ENCODE results near the gene BMP7.

BMP7 gene

GRCh38 chr20:57310821-57311514 is 44.5 kb upstream of the BMP7 start:
- no peak overlapping the region for H3K4me3 ChIP-seq (ENCODE audit: low read length)
- no peak for DNase-seq (ENCODE audit: low read depth)
- no peak for TF ChIP-seq CTCF (conservative IDR thresholded peaks at IDR 0.05; ENCODE audit: low read depth, low read length)

- TF ChIP-seq CTCF (conservative IDR thresholded peaks at IDR 0.05; ENCODE audit: low read depth, low read length), result no peak
- H3K4me3 ChIP-seq (ENCODE audit: low read length), result no peak overlapping the region
- DNase-seq (ENCODE audit: low read depth), result no peak
These were observed 43.2 kb upstream of the BMP7 start for GRCh38 chr20:57309544-57310115.

GRCh38 chr20:57308451-57309271 is 42.2 kb upstream of the BMP7 start:
- no peak overlapping the region for H3K4me3 ChIP-seq (ENCODE audit: low read length)

GRCh38 chr20:57306747-57307146 is 40.3 kb upstream of the BMP7 start:
- no peak overlapping the region for H3K4me3 ChIP-seq (ENCODE audit: low read length)
- no peak for TF ChIP-seq CTCF (conservative IDR thresholded peaks at IDR 0.05; ENCODE audit: low read depth, low read length)
- no peak for DNase-seq (ENCODE audit: low read depth)

More at GRCh38 chr20:57308451-57309271, 42.2 kb upstream of the BMP7 start:
- DNase-seq (ENCODE audit: low read depth), result no peak
- no peak for TF ChIP-seq CTCF (conservative IDR thresholded peaks at IDR 0.05; ENCODE audit: low read depth, low read length)

GRCh38 chr20:57301026-57301425 is 34.6 kb upstream of the BMP7 start:
- no peak overlapping the region for H3K4me3 ChIP-seq (ENCODE audit: low read length)
- DNase-seq (ENCODE audit: low read depth), result no peak
- TF ChIP-seq CTCF (conservative IDR thresholded peaks at IDR 0.05; ENCODE audit: low read depth, low read length), result no peak

- H3K4me3 ChIP-seq (ENCODE audit: low read length), result no peak overlapping the region
- DNase-seq (ENCODE audit: low read depth), result no peak
- no peak for TF ChIP-seq CTCF (conservative IDR thresholded peaks at IDR 0.05; ENCODE audit: low read depth, low read length)
These were observed 32.0 kb upstream of the BMP7 start for GRCh38 chr20:57298457-57298856.

Measured in retinal pigment epithelial cell (primary cell).